CD4-positive, alpha-beta T cell (primary cell): ENCODE measurements around the gene RBM20. TPM values are rescaled to one million over a fixed set of nuclear protein-coding genes. Genes with fewer than 3 reads are reported as not detected.

Experiments used
- ATAC-seq: fragments of 200-7000 bp; cut with Tn5 transposase; one replicate; pipeline ENCODE4 v1.10.0; 2022; ENCODE audit warnings: mild to moderate bottlenecking; ENCODE audit not compliant: poor library complexity
- CTCF ChIA-PET: fragments of 350-600 bp; sonication (Branson Sonifier 250); formaldehyde crosslinking; loops from one replicate; lab custom pipeline; 2021; ENCODE audit warnings: antibody characterized with exemption, inconsistent platforms; lab: Charles Lee
- POLR2A ChIA-PET: fragments of 350-600 bp; sonication (Branson Sonifier 250); formaldehyde crosslinking; loops from one replicate; lab custom pipeline; 2021; ENCODE audit warnings: antibody characterized with exemption, inconsistent platforms; lab: Charles Lee
- DNase-seq, 14 experiments: peaks; one replicate each; pipeline ENCODE4 v3.0.0-alpha.2; 2013 to 2020; ENCODE audit warnings: mixed read lengths in 2 of 14
- H3K27ac ChIP-seq, 2 donors: one replicate each; pipeline versions ENCODE4 v1.5.1 to v1.7.0; 2013; ENCODE audit warnings: low read length in 2 of 2, low read depth in 1 of 2, mild to moderate bottlenecking in 1 of 2
- H3K27me3 ChIP-seq, 2 experiments: 1 replicate in 1 of 2; 2 replicates in 1 of 2; pipeline versions ENCODE4 v1.6.1 to v1.7.0; 2013; ENCODE audit warnings: low read length in 2 of 2, control low read depth in 1 of 2, mild to moderate bottlenecking in 1 of 2, moderate library complexity in 1 of 2; ENCODE audit not compliant: insufficient read depth in 2 of 2, control insufficient read depth in 1 of 2
- H3K36me3 ChIP-seq: one replicate; pipeline ENCODE4 v1.6.1; 2013; ENCODE audit warnings: low read length, control low read depth; ENCODE audit not compliant: insufficient read depth
- H3K4me1 ChIP-seq: one replicate; pipeline ENCODE4 v1.6.1; 2013; ENCODE audit warnings: low read length, control low read depth; ENCODE audit not compliant: insufficient read depth
- H3K4me3 ChIP-seq: one replicate; pipeline ENCODE4 v1.5.1; 2013; ENCODE audit warnings: mild to moderate bottlenecking, low read length, moderate library complexity
- H3K9me3 ChIP-seq, 2 experiments: 1 replicate in 1 of 2; 2 replicates in 1 of 2; pipeline versions ENCODE4 v1.6.1 to v1.7.0; 2013; ENCODE audit warnings: low read length in 2 of 2, mild to moderate bottlenecking in 2 of 2, control low read depth in 1 of 2, moderate library complexity in 1 of 2; ENCODE audit not compliant: control insufficient read depth in 1 of 2, insufficient read depth in 1 of 2
- H3K27ac Mint-ChIP-seq: one replicate; pipeline ENCODE4 v1.8.0; 2020; ENCODE audit warnings: mixed read lengths
- H3K27me3 Mint-ChIP-seq: one replicate; pipeline ENCODE4 v1.8.0; 2021; ENCODE audit warnings: mixed read lengths
- H3K36me3 Mint-ChIP-seq: one replicate; pipeline ENCODE4 v1.8.0; 2021; ENCODE audit warnings: low read depth, mixed read lengths
- H3K4me1 Mint-ChIP-seq: one replicate; pipeline ENCODE4 v1.8.0; 2021; ENCODE audit warnings: low read depth, mixed read lengths
- H3K4me3 Mint-ChIP-seq: one replicate; pipeline ENCODE4 v1.8.0; 2020; ENCODE audit warnings: mild to moderate bottlenecking, mixed read lengths
- H3K9me3 Mint-ChIP-seq: one replicate; pipeline ENCODE4 v1.8.0; 2020; ENCODE audit warnings: mixed read lengths
- intact Hi-C, 2 experiments: fragments of 100-400 bp; cut with DNase I in 1 of 2; cut with micrococcal nuclease in 1 of 2; formaldehyde crosslinking; loops; one replicate each; pipeline versions ENCODE4 v1.15.1 to v1.9.0; 2023 to 2025; cut with DNase I, micrococcal nuclease
- total RNA-seq, 174 experiments: library from RNA in 2 of 174; stranded (reverse) in 2 of 174; gene quantifications; one replicate each; pipeline ENCODE4 v1.2.3 and lab custom pipeline; 2021 to 2026
- TF ChIP-seq, protein P1 (sequence below): fragments of 200-600 bp; IDR thresholded peaks from one replicate; pipeline ENCODE4 v1.8.0; 2022; ENCODE audit warnings: antibody characterized with exemption, mild to moderate bottlenecking

Gene RBM20
- total RNA-seq, 2 experiments from 2014 or later, result 0.91 to 1.1 TPM

DNA sequence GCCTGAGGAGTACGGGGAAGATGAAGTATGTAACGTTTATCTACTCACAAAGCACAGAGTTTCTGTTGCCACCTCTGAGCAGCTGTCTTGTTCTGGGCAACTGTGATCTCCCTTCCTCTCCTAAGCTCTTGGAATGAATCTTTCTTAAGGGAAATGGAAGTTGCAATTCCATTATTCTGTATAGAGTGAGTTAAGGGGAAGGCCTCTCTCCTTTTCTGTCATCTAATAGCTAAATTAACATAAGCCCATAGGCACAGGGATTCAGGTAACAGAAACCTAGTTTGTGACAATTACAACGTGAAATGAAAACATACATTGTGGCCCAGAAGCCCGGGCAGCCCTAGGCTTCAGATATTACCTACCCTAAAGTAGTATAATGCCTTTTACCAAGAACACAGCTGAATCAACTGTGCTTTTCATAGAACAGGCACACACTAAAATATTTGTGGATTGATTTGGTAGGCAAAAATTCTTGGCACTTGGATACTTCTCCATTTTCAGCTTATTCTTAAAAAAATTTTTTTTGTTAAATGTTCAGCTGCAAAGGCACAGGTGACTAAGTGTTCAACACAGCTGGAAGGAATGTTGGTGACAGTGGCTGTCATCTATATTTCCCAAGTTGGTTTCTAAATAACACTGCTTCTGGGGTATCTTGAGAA is 223.8 kb downstream of the RBM20 start:
- ATAC-seq, result no peak
- no peaks in the 10 kb centered on the region for H3K27me3 Mint-ChIP-seq
- TF ChIP-seq, protein P1, sequence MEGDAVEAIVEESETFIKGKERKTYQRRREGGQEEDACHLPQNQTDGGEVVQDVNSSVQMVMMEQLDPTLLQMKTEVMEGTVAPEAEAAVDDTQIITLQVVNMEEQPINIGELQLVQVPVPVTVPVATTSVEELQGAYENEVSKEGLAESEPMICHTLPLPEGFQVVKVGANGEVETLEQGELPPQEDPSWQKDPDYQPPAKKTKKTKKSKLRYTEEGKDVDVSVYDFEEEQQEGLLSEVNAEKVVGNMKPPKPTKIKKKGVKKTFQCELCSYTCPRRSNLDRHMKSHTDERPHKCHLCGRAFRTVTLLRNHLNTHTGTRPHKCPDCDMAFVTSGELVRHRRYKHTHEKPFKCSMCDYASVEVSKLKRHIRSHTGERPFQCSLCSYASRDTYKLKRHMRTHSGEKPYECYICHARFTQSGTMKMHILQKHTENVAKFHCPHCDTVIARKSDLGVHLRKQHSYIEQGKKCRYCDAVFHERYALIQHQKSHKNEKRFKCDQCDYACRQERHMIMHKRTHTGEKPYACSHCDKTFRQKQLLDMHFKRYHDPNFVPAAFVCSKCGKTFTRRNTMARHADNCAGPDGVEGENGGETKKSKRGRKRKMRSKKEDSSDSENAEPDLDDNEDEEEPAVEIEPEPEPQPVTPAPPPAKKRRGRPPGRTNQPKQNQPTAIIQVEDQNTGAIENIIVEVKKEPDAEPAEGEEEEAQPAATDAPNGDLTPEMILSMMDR, result no peak
- no peaks in the 10 kb centered on the region for H3K36me3 ChIP-seq
- POLR2A ChIA-PET, result interaction anchor here (0.6 to 2.9 kb wide), 10 partner anchors 9 to 642 kb away, joined by 3 to 16 read pairs (median 4); no protein-coding TSS in a partner anchor
- peak overlapping the region; percentile 96 for H3K27ac Mint-ChIP-seq
- H3K9me3 Mint-ChIP-seq, result no peaks in the 10 kb centered on the region
- peaks cover 83% of the 10 kb centered on the region for H3K4me1 ChIP-seq
- H3K27ac ChIP-seq, result peak overlapping the region; percentile 71 to 99
- no peak overlapping the region for H3K4me3 ChIP-seq
- no peak for DNase-seq
- CTCF ChIA-PET, result interaction anchor here (0.8 to 1.6 kb wide), 4 partner anchors 10 to 122 kb away, joined by 3 to 4 read pairs (median 4); no protein-coding TSS in a partner anchor
- H3K9me3 ChIP-seq, result no peaks in the 10 kb centered on the region
- no peaks in the 10 kb centered on the region for H3K27me3 ChIP-seq
- H3K4me3 Mint-ChIP-seq, result peak overlapping the region; percentile 99
- intact Hi-C loops, result no loop called here
- peaks cover 23% of the 10 kb centered on the region for H3K36me3 Mint-ChIP-seq
- H3K4me1 Mint-ChIP-seq, result peaks cover 94% of the 10 kb centered on the region

GRCh38 chr10:110868981-110869380 is 224.8 kb downstream of the RBM20 start:
- H3K36me3 Mint-ChIP-seq, result peaks cover 32% of the 10 kb centered on the region
- H3K27me3 ChIP-seq, result no peaks in the 10 kb centered on the region
- H3K9me3 ChIP-seq, result no peaks in the 10 kb centered on the region
- peak overlapping the region; percentile 99 for H3K4me3 Mint-ChIP-seq
- H3K27ac ChIP-seq, result peak overlapping the region; percentile 71 to 99
- peak in 12 of 14 experiments; percentile 38 to 90 (median 52) for DNase-seq
- POLR2A ChIA-PET, result interaction anchor here (1.4 to 2.9 kb wide), 3 partner anchors 8 to 19 kb away, joined by 5 to 16 read pairs (median 7); no protein-coding TSS in a partner anchor
- TF ChIP-seq, protein P1, result no peak
- peaks cover 72% of the 10 kb centered on the region for H3K4me1 ChIP-seq
- no peaks in the 10 kb centered on the region for H3K36me3 ChIP-seq
- H3K4me3 ChIP-seq, result peak overlapping the region; percentile 24
- peaks cover 90% of the 10 kb centered on the region for H3K4me1 Mint-ChIP-seq
- H3K27me3 Mint-ChIP-seq, result no peaks in the 10 kb centered on the region
- ATAC-seq, result peak; percentile 32
- intact Hi-C loops, result no loop called here
- CTCF ChIA-PET, result no interaction called here
- H3K27ac Mint-ChIP-seq, result peak overlapping the region; percentile 96
- no peaks in the 10 kb centered on the region for H3K9me3 Mint-ChIP-seq

DNA sequence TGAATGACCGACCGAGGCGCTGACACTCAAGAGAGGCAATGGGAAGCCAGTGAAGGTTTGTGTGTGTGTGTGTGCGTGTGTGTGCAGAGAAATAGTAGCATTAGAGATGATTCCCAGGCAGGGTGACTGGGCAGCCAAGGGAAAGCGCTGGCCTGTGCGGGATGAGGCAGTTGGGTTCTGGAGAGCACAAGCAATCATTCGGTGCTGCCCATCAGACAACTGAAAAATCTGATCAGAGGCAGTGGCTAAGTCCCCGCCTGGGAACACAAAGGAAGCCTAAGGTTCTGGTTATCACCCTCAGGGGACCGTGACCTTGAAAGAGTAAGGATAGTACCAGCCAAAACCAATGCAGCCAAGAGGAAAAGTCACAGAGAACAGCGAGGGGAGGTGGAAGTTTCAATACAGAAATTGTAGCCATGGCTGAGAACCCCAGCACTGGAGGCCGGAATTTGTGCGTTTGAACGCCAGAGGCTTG is 226.7 kb downstream of the RBM20 start:
- peak overlapping the region; percentile 99 for H3K4me3 Mint-ChIP-seq
- H3K36me3 ChIP-seq, result peaks cover under 1% of the 10 kb centered on the region
- no peaks in the 10 kb centered on the region for H3K27me3 ChIP-seq
- no peaks in the 10 kb centered on the region for H3K27me3 Mint-ChIP-seq
- DNase-seq, result peak in 1 of 14 experiments; percentile 28
- peak overlapping the region; percentile 96 for H3K27ac Mint-ChIP-seq
- TF ChIP-seq, protein P1, result no peak
- intact Hi-C loops, result loop anchor here (5.0 kb wide), 5 partner anchors 34 to 124 kb away; partner anchors contain the start of genes BBIP1 (in 1 of the 2) and SHOC2 (in 1 of the 2)
- H3K9me3 ChIP-seq, result no peaks in the 10 kb centered on the region
- ChIA-PET CTCF (interaction anchor here (1.3 kb wide), 2 partner anchors 9 to 68 kb away, joined by 4 read pairs; no protein-coding TSS in a partner anchor), POLR2A (interaction anchor here (0.7 to 3.4 kb wide), 15 partner anchors 11 to 660 kb away, joined by 3 to 102 read pairs (median 4); partner anchors contain the start of genes BBIP1 and SHOC2)
- peak overlapping the region; percentile 86 for H3K4me3 ChIP-seq
- H3K4me1 ChIP-seq, result peaks cover 56% of the 10 kb centered on the region
- peaks cover 85% of the 10 kb centered on the region for H3K4me1 Mint-ChIP-seq
- ATAC-seq, result no peak
- H3K9me3 Mint-ChIP-seq, result no peaks in the 10 kb centered on the region
- peak overlapping the region; percentile 93 to 99 for H3K27ac ChIP-seq
- H3K36me3 Mint-ChIP-seq, result peaks cover 39% of the 10 kb centered on the region
